ENCODE data around the gene LIPE. TPM values are rescaled to one million over a fixed set of nuclear protein-coding genes. Genes with fewer than 3 reads are reported as not detected.

The LIPE gene
- total and polyA plus RNA-seq, 2 experiments from 2014 or later, result 5.8 to 10.9 TPM

GRCh38 chr19:42367929-42368328 is 59.3 kb downstream of the LIPE start:
- H3K4me2 ChIP-seq, result no peak overlapping the region
- H3K27ac ChIP-seq (ENCODE audit: low read depth), result no peak overlapping the region
- Mint-ChIP-seq H3K36me3 (ENCODE audit: low read depth) (peaks cover 55% of the 10 kb centered on the region), H3K27ac (no peak overlapping the region), H3K27me3 (ENCODE audit: insufficient read depth, low read depth, poor library complexity) (peaks cover 17% of the 10 kb centered on the region), H3K9me3 (peaks cover 20% of the 10 kb centered on the region), H3K4me3 (no peak overlapping the region; the same call in 2 of the 3 replicates), H3K4me1 (peaks cover 55% of the 10 kb centered on the region)
- H3K36me3 ChIP-seq (ENCODE audit: insufficient read depth), result no peaks in the 10 kb centered on the region; the same call in 1 of the 2 replicates
- no peak overlapping the region for H3K4me3 ChIP-seq
- H4K20me1 ChIP-seq (replicated peaks; ENCODE audit: insufficient read depth), result no peaks in the 10 kb centered on the region
- no peak for ATAC-seq
- 0 out of 2 replicates have a peak, but pooled peaks cover 12% of the 10 kb centered on the region for H3F3A ChIP-seq (replicated peaks; ENCODE audit: low read depth)
- H3K4me1 ChIP-seq (ENCODE audit: insufficient read depth), result peaks cover 32% of the 10 kb centered on the region
- no peak overlapping the region for H2AFZ ChIP-seq
- no peaks in the 10 kb centered on the region for H3K9me2 ChIP-seq (ENCODE audit: insufficient read depth)
- no peak for DNase-seq (ENCODE audit: low spot score)
- TF ChIP-seq ZNF331 (CRISPR knock-in tag; IDR thresholded peaks at IDR 0.05; ENCODE audit: low read depth), result no peak
- no peak for TF ChIP-seq ETS1 (IDR thresholded peaks at IDR 0.05)
- TF ChIP-seq NANOG (IDR thresholded peaks at IDR 0.05; ENCODE audit: borderline replicate concordance), result no peak
- TF ChIP-seq ZNF114 (CRISPR knock-in tag; IDR thresholded peaks at IDR 0.05), result no peak
- TF ChIP-seq EZH2 (IDR thresholded peaks at IDR 0.05; ENCODE audit: low read depth, unreplicated experiment), result no peak
- no peak for TF ChIP-seq POLR2AphosphoS5 (IDR thresholded peaks at IDR 0.05; ENCODE audit: low read depth)
- no peak for TF ChIP-seq ZNF462 (CRISPR knock-in tag; IDR thresholded peaks at IDR 0.05)
- TF ChIP-seq REST (IDR thresholded peaks at IDR 0.05; ENCODE audit: unreplicated experiment), result no peak
- no peak for TF ChIP-seq EZH2phosphoT487 (IDR thresholded peaks at IDR 0.05; ENCODE audit: unreplicated experiment)
- no peak for TF ChIP-seq JUNB (IDR thresholded peaks at IDR 0.05; ENCODE audit: unreplicated experiment)
- no peak for TF ChIP-seq CTCF (conservative IDR thresholded peaks at IDR 0.05; ENCODE audit: low read depth in 2 of 2)
- no peak for TF ChIP-seq STAT1 (IDR thresholded peaks at IDR 0.05; ENCODE audit: unreplicated experiment)
- no peak for TF ChIP-seq CREB1 (CRISPR knock-in tag; IDR thresholded peaks at IDR 0.05; ENCODE audit: low read depth)
- no peaks in the 10 kb centered on the region for H3K79me2 ChIP-seq (replicated peaks; ENCODE audit: insufficient read depth)
- H3K27me3 ChIP-seq (ENCODE audit: insufficient read depth), result no peaks in the 10 kb centered on the region

All from GM23338 (cell line).